GM23338 (cell line): ENCODE results near the gene KCNMB2. TPM values are rescaled to one million over a fixed set of nuclear protein-coding genes. Genes with fewer than 3 reads are reported as not detected.

Experiments
- ATAC-seq: fragments of 200-7000 bp; cut with Tn5 transposase; 3 replicates; pipeline ENCODE4 v1.9.1; 2020
- DNase-seq: peaks from one replicate; pipeline ENCODE4 v3.0.0-alpha.2; 2015; ENCODE audit warnings: low spot score
- H2AFZ ChIP-seq: fragments of 200-600 bp; sonication (generic); 2 replicates; pipeline ENCODE4 v1.8.0; 2016; ENCODE audit warnings: antibody characterized with exemption, mild to moderate bottlenecking, moderate library complexity
- H3F3A ChIP-seq: fragments of 200-600 bp; sonication (generic); replicated peaks from 2 replicates; pipeline ENCODE4 v1.8.0; 2017; ENCODE audit warnings: antibody characterized with exemption, mixed run types, low read depth
- H3K27ac ChIP-seq: fragments of 200-600 bp; sonication (generic); 2 replicates; pipeline ENCODE4 v1.6.1; 2016; ENCODE audit warnings: low read depth
- H3K27me3 ChIP-seq: fragments of 200-600 bp; sonication (generic); 2 replicates; pipeline ENCODE4 v1.8.0; 2016; ENCODE audit warnings: mild to moderate bottlenecking, mixed run types, moderate library complexity; ENCODE audit not compliant: insufficient read depth
- H3K36me3 ChIP-seq: fragments of 200-600 bp; sonication (generic); 2 replicates; pipeline ENCODE4 v1.8.0; 2016; ENCODE audit warnings: mild to moderate bottlenecking; ENCODE audit not compliant: insufficient read depth
- H3K4me1 ChIP-seq: fragments of 200-600 bp; sonication (generic); 2 replicates; pipeline ENCODE4 v1.8.0; 2016; ENCODE audit warnings: mild to moderate bottlenecking, moderate library complexity; ENCODE audit not compliant: insufficient read depth
- H3K4me2 ChIP-seq: fragments of 200-600 bp; sonication (generic); 2 replicates; pipeline ENCODE4 v1.7.1; 2017; ENCODE audit warnings: mixed run types
- H3K4me3 ChIP-seq: fragments of 200-600 bp; sonication (generic); 2 replicates; pipeline ENCODE4 v1.6.1; 2016; ENCODE audit warnings: mixed run types
- H3K79me2 ChIP-seq: fragments of 200-600 bp; sonication (generic); replicated peaks from 2 replicates; pipeline ENCODE4 v1.8.0; 2017; ENCODE audit warnings: mild to moderate bottlenecking; ENCODE audit not compliant: insufficient read depth
- H3K9me2 ChIP-seq: fragments of 200-600 bp; sonication (generic); 2 replicates; pipeline ENCODE4 v1.8.0; 2017; ENCODE audit not compliant: insufficient read depth
- H4K20me1 ChIP-seq: fragments of 200-600 bp; sonication (generic); replicated peaks from 2 replicates; pipeline ENCODE4 v1.8.0; 2017; ENCODE audit warnings: mild to moderate bottlenecking; ENCODE audit not compliant: insufficient read depth
- H3K27ac Mint-ChIP-seq: 2 replicates; pipeline ENCODE4 v1.8.0; 2020; ENCODE audit warnings: inconsistent platforms, mild to moderate bottlenecking, moderate library complexity, mixed read lengths
- H3K27me3 Mint-ChIP-seq: 3 replicates; pipeline ENCODE4 v1.8.0; 2022; ENCODE audit warnings: low read depth, mild to moderate bottlenecking, moderate library complexity, mixed read lengths, inconsistent platforms; ENCODE audit not compliant: insufficient read depth, poor library complexity
- H3K36me3 Mint-ChIP-seq: 3 replicates; pipeline ENCODE4 v1.8.0; 2021; ENCODE audit warnings: low read depth, mild to moderate bottlenecking, inconsistent platforms, moderate library complexity, mixed read lengths
- H3K4me1 Mint-ChIP-seq: 3 replicates; pipeline ENCODE4 v1.8.0; 2020; ENCODE audit warnings: mild to moderate bottlenecking, inconsistent platforms, mixed read lengths
- H3K4me3 Mint-ChIP-seq: 3 replicates; pipeline ENCODE4 v1.8.0; 2021; ENCODE audit warnings: moderate library complexity, mild to moderate bottlenecking, inconsistent platforms, mixed read lengths
- H3K9me3 Mint-ChIP-seq: 3 replicates; pipeline ENCODE4 v1.8.0; 2020; ENCODE audit warnings: moderate library complexity, mild to moderate bottlenecking, inconsistent platforms, mixed read lengths
- CREB1 ChIP-seq: fragments of 250-450 bp; sonication (Bioruptor Pico); IDR thresholded peaks from 2 replicates; pipeline ENCODE4 v1.5.0; 2020; ENCODE audit warnings: low read depth, mild to moderate bottlenecking, moderate library complexity
- JUNB ChIP-seq: IDR thresholded peaks from one replicate; pipeline ENCODE4 v1.6.1; 2016; ENCODE audit warnings: antibody characterized with exemption; ENCODE audit not compliant: unreplicated experiment
- STAT1 ChIP-seq: IDR thresholded peaks from one replicate; pipeline ENCODE4 v1.6.1; 2016; ENCODE audit warnings: antibody characterized with exemption; ENCODE audit not compliant: unreplicated experiment
- ZNF331 ChIP-seq: fragments of 250-450 bp; sonication (Bioruptor Pico); IDR thresholded peaks from 2 replicates; pipeline ENCODE4 v1.5.0; 2020; ENCODE audit warnings: low read depth, mild to moderate bottlenecking, moderate library complexity
- polyA plus RNA-seq: library from polyadenylated mRNA; unstranded; fragments of >200 nt; fragmentation: Nextera tagmentation; extraction: Ambion mirVana; gene quantifications from 2 replicates; pipeline ENCODE4 v1.2.1, GENCODE V29; 2016
- total RNA-seq: library from RNA; depleted of rRNA; stranded (reverse); fragments of >200 nt; shearing (Covaris generic); gene quantifications from 2 replicates; pipeline ENCODE4 v1.2.3, GENCODE V29; 2014
- TF ChIP-seq, protein P1 (sequence below), 2 experiments: fragments of 200-600 bp in 1 of 2; sonication (generic) in 1 of 2; conservative IDR thresholded peaks; 2 replicates each; pipeline versions ENCODE4 v1.5.1 to v1.6.1; 2016 to 2017; ENCODE audit warnings: antibody characterized with exemption in 2 of 2, low read depth in 2 of 2, mild to moderate bottlenecking in 2 of 2, moderate library complexity in 1 of 2
- TF ChIP-seq, protein P2 (sequence below): IDR thresholded peaks from 2 replicates; pipeline ENCODE4 v1.6.1; 2016; ENCODE audit warnings: antibody characterized with exemption
- TF ChIP-seq, protein P3 (sequence below): fragments of 250-450 bp; sonication (Bioruptor Pico); IDR thresholded peaks from 2 replicates; pipeline ENCODE4 v1.5.0; 2020; ENCODE audit warnings: mild to moderate bottlenecking, moderate library complexity

KCNMB2 gene
- total and polyA plus RNA-seq, 2 experiments from 2014 or later = 0.53 TPM; not detected in 1

DNA sequence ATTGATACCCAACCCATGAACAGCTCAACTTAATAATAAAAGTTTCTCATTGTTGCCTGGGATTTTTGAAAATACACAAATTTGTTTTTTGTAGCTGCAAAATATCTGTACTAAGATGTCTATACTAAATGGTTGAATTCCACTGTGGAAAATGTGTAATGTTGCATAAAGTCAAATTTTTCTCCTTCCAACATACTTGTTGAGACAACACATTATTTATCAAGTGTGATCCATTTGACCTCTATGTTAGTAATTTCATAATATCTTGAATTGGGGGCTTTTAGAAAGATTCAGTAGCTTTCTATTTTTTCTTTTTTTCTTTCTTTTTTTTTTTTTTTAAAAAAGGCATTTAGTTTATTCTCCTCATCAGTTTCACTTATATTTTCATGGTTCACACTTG is 88.0 kb downstream of the KCNMB2 start:
- Histone ChIP-seq H3K4me3 (no peak overlapping the region), H2AFZ (no peak overlapping the region), H3F3A (no peaks in the 10 kb centered on the region), H3K9me2 (no peaks in the 10 kb centered on the region), H3K4me2 (no peak overlapping the region), H3K36me3 (no peaks in the 10 kb centered on the region), H3K79me2 (no peaks in the 10 kb centered on the region), H3K4me1 (no peaks in the 10 kb centered on the region), H3K27ac (no peak overlapping the region), H3K27me3 (no peaks in the 10 kb centered on the region), H4K20me1 (no peaks in the 10 kb centered on the region)
- DNase-seq (no peak), ATAC-seq (no peak)
- H3K36me3 Mint-ChIP-seq = no peaks in the 10 kb centered on the region
- H3K27ac Mint-ChIP-seq = no peak overlapping the region
- peaks cover 8% of the 10 kb centered on the region; the same call in 2 of the 3 replicates for H3K4me1 Mint-ChIP-seq
- no peak overlapping the region for H3K4me3 Mint-ChIP-seq
- TF ChIP-seq, protein P1, sequence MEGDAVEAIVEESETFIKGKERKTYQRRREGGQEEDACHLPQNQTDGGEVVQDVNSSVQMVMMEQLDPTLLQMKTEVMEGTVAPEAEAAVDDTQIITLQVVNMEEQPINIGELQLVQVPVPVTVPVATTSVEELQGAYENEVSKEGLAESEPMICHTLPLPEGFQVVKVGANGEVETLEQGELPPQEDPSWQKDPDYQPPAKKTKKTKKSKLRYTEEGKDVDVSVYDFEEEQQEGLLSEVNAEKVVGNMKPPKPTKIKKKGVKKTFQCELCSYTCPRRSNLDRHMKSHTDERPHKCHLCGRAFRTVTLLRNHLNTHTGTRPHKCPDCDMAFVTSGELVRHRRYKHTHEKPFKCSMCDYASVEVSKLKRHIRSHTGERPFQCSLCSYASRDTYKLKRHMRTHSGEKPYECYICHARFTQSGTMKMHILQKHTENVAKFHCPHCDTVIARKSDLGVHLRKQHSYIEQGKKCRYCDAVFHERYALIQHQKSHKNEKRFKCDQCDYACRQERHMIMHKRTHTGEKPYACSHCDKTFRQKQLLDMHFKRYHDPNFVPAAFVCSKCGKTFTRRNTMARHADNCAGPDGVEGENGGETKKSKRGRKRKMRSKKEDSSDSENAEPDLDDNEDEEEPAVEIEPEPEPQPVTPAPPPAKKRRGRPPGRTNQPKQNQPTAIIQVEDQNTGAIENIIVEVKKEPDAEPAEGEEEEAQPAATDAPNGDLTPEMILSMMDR (conservative IDR thresholded peaks at IDR 0.05; ENCODE audit: low read depth in 2 of 2) = no peak
- TF ChIP-seq CREB1 (CRISPR knock-in tag) (no peak), JUNB (no peak), STAT1 (no peak)
- TF ChIP-seq, protein P2, sequence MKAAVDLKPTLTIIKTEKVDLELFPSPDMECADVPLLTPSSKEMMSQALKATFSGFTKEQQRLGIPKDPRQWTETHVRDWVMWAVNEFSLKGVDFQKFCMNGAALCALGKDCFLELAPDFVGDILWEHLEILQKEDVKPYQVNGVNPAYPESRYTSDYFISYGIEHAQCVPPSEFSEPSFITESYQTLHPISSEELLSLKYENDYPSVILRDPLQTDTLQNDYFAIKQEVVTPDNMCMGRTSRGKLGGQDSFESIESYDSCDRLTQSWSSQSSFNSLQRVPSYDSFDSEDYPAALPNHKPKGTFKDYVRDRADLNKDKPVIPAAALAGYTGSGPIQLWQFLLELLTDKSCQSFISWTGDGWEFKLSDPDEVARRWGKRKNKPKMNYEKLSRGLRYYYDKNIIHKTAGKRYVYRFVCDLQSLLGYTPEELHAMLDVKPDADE = no peak
- H3K27me3 Mint-ChIP-seq = no peaks in the 10 kb centered on the region
- no peaks in the 10 kb centered on the region for H3K9me3 Mint-ChIP-seq

DNA sequence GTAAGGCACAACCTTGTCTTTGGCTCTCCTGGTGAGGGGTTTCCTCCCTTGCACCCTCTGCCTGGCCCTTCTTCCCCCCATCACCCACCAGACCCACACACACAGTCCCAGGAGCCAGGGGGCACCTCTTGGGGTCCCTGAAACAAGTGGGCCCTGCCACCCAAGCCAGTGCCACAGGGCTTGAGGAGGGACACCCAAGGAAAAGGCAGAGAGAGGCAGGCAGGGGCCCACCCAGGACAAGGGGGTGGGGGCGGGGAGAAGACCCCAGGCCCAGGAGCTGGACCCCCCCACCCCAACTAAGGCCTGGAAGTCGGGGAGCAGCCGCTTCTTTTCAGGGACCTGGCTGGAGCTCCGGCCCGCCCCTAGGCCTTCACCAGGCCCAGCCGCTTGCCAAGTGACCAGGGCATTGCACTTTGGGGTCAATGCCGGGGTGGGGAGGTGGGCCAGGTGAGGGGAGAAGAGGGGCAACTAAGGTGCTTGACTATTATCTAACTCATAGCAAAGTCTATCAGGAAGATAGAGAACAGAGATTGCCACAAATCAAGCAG is 88.9 kb downstream of the KCNMB2 start:
- no peaks in the 10 kb centered on the region for H3F3A ChIP-seq
- H3K4me3 ChIP-seq = no peak overlapping the region
- no peak overlapping the region for H2AFZ ChIP-seq
- Mint-ChIP-seq H3K36me3 (no peaks in the 10 kb centered on the region), H3K4me3 (no peak overlapping the region), H3K27ac (no peak overlapping the region), H3K27me3 (no peaks in the 10 kb centered on the region), H3K9me3 (no peaks in the 10 kb centered on the region), H3K4me1 (peaks cover 8% of the 10 kb centered on the region; the same call in 2 of the 3 replicates)
- no peaks in the 10 kb centered on the region; the same call in 1 of the 2 replicates for H3K9me2 ChIP-seq
- no peak overlapping the region for H3K27ac ChIP-seq
- H4K20me1 ChIP-seq = no peaks in the 10 kb centered on the region
- no peak for ATAC-seq
- H3K4me2 ChIP-seq = no peak overlapping the region
- DNase-seq = no peak
- H3K36me3 ChIP-seq = no peaks in the 10 kb centered on the region
- H3K4me1 ChIP-seq = no peaks in the 10 kb centered on the region
- H3K27me3 ChIP-seq = no peaks in the 10 kb centered on the region
- TF ChIP-seq ZNF331 = no peak
- TF ChIP-seq, protein P3, sequence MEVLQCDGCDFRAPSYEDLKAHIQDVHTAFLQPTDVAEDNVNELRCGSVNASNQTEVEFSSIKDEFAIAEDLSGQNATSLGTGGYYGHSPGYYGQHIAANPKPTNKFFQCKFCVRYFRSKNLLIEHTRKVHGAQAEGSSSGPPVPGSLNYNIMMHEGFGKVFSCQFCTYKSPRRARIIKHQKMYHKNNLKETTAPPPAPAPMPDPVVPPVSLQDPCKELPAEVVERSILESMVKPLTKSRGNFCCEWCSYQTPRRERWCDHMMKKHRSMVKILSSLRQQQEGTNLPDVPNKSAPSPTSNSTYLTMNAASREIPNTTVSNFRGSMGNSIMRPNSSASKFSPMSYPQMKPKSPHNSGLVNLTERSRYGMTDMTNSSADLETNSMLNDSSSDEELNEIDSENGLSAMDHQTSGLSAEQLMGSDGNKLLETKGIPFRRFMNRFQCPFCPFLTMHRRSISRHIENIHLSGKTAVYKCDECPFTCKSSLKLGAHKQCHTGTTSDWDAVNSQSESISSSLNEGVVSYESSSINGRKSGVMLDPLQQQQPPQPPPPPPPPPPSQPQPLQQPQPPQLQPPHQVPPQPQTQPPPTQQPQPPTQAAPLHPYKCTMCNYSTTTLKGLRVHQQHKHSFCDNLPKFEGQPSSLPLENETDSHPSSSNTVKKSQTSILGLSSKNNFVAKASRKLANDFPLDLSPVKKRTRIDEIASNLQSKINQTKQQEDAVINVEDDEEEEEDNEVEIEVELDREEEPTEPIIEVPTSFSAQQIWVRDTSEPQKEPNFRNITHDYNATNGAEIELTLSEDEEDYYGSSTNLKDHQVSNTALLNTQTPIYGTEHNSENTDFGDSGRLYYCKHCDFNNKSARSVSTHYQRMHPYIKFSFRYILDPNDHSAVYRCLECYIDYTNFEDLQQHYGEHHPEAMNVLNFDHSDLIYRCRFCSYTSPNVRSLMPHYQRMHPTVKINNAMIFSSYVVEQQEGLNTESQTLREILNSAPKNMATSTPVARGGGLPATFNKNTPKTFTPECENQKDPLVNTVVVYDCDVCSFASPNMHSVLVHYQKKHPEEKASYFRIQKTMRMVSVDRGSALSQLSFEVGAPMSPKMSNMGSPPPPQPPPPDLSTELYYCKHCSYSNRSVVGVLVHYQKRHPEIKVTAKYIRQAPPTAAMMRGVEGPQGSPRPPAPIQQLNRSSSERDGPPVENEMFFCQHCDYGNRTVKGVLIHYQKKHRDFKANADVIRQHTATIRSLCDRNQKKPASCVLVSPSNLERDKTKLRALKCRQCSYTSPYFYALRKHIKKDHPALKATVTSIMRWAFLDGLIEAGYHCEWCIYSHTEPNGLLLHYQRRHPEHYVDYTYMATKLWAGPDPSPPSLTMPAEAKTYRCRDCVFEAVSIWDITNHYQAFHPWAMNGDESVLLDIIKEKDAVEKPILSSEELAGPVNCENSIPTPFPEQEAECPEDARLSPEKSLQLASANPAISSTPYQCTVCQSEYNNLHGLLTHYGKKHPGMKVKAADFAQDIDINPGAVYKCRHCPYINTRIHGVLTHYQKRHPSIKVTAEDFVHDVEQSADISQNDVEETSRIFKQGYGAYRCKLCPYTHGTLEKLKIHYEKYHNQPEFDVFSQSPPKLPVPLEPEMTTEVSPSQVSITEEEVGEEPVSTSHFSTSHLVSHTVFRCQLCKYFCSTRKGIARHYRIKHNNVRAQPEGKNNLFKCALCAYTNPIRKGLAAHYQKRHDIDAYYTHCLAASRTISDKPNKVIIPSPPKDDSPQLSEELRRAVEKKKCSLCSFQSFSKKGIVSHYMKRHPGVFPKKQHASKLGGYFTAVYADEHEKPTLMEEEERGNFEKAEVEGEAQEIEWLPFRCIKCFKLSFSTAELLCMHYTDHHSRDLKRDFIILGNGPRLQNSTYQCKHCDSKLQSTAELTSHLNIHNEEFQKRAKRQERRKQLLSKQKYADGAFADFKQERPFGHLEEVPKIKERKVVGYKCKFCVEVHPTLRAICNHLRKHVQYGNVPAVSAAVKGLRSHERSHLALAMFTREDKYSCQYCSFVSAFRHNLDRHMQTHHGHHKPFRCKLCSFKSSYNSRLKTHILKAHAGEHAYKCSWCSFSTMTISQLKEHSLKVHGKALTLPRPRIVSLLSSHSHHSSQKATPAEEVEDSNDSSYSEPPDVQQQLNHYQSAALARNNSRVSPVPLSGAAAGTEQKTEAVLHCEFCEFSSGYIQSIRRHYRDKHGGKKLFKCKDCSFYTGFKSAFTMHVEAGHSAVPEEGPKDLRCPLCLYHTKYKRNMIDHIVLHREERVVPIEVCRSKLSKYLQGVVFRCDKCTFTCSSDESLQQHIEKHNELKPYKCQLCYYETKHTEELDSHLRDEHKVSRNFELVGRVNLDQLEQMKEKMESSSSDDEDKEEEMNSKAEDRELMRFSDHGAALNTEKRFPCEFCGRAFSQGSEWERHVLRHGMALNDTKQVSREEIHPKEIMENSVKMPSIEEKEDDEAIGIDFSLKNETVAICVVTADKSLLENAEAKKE = no peak
- TF ChIP-seq, protein P2 = no peak
- H3K79me2 ChIP-seq = no peaks in the 10 kb centered on the region
